Raji (cell line): ENCODE measurements around the gene ITGA2B.

Experiments used
- POLR2A ChIP-seq: IDR thresholded peaks from 2 replicates; pipeline ENCODE4 v1.6.1; 2011; ENCODE audit warnings: low read depth, low read length, control low read depth; ENCODE audit not compliant: insufficient read depth

Gene ITGA2B

DNA sequence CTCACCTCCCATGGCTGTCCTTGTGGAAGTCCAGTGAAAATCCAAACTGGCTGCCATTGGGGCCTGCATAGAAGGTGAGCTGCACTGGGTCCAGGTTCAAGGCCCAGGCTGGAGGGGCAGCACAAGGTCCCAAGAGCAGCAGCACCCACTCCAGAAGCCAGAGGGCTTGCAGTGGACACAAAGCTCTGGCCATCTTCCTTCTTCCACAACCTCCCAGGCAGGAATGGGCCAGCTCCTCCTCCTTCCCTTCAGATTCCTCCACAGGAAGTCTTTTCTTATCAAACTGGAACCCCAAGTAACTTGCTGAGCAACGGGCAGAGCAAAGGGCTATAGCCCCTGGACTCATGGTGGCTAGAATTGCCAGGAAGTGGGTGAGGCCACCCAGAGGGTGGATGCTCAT, at the start of gene ITGA2B:
Gene ITGA2B, minus strand, starts transcription at position 369 of the 400 bp plus-strand sequence. Its CDS starts 176 bp downstream, at position 193.
- no peak for TF ChIP-seq POLR2A

DNA sequence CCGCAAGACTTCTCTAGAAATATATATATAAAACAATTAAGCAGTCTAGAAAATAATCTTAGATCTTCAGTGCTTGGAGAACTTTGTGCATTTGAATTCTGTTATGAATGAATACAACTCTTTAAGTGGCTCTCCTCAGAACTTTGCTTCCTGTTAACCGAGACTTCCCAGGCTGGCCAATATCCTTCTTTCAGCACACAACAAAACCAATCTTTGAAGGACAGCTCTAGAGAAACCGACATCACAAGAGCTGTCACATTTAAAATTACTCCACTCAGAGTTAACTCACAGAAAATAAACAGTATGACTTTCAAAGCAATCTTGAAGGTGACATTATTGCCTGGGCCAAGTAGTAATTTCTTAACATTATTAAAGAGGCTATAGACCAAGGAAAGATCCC, 49.7 kb upstream of the ITGA2B start:
- no peak for TF ChIP-seq POLR2A

- no peak for TF ChIP-seq POLR2A
These were observed 49.2 kb upstream of the ITGA2B start for GRCh38 chr17:44438636-44439035.

GRCh38 chr17:44436336-44436735, 46.9 kb upstream of the ITGA2B start:
- TF ChIP-seq POLR2A = no peak

DNA sequence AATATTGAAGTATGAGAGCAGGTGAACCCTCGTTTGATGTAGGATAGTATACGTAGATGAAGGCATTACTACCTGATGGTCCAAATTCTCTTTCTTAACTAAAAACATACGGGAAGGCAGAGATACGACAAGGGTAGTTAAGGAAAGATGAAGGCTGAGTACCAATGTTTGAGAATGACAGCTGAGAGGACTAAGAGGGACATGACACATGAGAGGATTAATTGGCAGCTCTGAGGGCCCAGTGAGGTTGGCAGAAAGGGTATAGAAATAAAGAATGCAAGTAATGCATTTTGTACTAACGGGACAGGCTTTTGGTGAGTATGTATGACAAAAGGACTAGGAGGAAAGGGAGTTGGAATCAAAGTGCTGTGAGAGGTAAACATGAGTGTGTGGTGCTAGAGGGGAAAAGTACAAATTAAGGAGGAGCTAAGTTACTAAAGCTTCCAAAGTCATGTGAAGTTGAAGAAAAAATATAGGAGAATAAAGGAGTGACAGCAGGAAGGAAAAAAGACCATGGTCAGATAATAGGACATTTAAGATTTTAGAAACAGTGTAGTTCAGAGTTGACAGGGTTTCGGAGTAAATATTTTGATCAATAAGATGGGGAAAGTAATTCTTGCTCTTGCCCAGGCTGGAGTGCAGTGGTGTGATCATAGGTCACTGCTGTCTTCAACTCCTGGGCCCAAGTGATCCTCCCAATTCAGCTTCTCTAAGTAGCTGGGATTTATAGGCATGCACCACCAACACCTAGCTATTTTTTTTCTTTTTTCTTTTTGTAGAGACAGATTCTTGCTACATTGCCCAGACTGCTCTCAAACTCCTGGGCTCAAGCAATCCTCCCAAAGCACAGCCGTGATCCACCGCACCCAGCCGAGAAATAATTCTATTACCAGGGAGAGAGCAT, 43.1 kb upstream of the ITGA2B start:
- no peak for TF ChIP-seq POLR2A

DNA sequence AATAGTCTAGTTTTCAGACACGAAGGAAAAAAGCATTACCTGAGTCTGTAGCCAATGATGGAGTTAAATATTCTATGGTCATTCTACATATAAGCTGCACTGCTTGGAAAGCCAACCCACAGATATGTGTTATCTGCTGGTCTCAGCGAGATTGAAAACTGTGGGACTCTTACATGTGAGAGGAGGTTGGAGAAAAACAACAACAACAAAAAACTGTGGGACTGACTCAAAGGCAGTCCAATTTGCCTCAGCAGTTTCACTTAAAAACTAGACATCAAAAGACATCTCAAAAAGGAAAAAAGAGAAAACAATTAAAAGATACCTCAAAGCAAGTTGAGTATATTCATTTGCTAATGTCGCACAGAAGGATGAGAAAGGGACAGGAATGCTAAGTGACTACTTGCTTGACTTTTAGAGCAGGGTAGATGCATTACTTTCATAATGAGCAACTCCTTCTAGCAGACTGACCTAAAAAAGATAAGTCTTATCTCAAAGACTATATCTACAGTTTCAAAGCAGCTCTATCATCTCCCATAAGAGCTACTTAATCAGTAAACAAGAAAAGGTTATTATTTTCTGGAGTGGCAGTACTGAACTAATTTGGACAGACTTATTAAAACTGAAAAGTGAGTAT, 35.5 kb upstream of the ITGA2B start:
- TF ChIP-seq POLR2A = no peak

GRCh38 chr17:44417553-44417952, 28.1 kb upstream of the ITGA2B start:
- TF ChIP-seq POLR2A = no peak

DNA sequence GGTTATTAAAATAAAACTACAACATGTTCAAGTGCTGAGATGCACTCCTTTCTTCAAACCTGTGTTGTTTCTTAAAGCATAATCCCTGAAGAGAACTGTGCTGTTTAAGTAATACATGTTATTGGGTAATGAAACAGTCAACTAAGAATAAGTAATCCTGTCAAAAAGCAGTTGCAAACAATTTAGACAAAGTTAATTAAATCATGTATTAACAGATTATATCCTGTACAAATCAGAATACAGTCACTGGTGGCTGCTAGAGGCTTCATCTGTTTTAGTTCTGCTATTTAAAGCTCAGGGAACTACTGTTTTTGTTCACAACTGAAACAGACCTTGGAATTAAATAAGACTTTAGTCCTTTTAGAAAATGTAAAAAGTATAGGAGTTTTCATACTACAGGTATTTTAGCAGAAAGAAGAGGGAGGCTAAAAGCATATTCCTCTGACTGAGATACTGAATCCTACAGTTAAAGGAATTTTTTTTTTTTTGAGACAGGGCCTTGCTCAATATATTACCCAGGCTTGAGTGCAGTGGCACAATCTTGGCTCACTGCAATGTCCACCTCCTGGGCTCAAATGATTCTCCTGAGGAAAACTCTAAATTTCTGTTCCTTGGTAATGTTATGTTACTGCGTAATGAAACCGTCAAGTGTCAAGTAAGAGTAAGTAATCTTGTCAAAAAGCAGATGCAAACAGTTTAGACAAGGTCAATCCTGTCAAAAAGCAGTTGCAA, 27.3 kb upstream of the ITGA2B start:
- TF ChIP-seq POLR2A = no peak

DNA sequence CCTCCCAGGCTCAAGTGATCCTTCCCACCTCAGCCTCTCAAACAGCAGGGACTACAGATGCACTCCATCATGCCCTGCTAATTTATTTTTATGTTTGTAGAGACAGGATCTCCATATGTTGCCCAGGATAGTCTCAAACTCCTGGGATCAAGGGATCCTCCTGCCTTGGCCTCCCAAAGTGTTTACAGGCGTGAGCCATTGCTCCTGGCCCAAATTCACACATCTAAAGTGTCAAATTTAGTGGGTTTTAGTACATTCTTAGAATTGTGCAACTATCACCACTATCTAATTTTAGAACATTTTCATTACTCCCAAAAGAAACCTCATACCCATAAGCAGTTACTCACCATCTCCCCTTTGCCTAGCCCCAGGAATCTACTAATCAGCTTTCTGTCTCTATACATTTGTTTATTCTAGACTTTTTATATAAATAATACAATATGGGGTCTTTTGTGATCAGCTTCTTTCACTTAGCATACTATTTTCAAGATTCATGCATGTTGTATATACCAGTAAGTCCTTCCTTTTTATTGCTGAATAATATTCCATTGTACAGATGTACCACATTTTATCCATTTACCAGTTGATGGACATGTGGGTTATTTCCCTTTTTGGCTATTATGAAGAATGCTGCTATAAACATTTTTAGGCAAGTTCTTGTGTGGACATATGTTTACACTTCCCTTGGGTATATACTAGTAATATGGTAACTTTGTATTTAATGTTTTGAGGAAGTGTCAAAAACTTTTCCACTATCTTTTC, 25.1 kb upstream of the ITGA2B start:
- TF ChIP-seq POLR2A = no peak

DNA sequence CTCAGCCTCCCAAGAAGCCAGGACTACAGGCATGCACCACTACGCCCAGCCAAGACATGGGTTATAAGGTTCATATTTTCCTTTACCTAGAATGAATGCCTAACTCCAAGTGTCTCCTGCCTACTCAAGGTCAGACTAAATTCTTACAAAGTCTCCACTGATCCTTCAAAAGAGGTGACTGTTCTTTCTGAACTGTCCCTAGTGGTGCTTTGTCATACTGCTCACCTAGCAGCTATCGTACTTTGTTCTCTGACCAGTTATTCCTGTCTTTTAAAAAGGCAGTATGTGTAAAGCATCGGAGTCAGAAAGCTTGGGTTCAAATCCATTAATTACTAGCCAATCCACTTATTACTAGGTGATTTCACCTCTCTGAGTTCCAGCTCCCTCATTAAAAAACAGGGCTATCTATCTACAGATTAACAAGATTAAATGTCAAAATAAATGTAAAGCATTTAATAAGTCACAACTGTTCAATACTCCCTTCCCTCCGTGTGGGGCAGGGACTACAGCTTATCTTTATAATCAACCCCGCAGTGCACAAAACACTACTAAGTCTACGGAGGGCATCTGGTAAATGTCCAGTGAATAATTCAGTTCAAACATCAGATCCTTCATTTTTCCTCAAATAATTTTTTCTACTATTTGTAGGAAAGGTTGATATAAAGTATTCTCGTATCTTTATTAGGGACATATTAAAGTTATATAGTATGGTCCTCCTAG, 20.0 kb upstream of the ITGA2B start:
- TF ChIP-seq POLR2A = no peak

GRCh38 chr17:44408786-44409185, 19.3 kb upstream of the ITGA2B start:
- TF ChIP-seq POLR2A = no peak

DNA sequence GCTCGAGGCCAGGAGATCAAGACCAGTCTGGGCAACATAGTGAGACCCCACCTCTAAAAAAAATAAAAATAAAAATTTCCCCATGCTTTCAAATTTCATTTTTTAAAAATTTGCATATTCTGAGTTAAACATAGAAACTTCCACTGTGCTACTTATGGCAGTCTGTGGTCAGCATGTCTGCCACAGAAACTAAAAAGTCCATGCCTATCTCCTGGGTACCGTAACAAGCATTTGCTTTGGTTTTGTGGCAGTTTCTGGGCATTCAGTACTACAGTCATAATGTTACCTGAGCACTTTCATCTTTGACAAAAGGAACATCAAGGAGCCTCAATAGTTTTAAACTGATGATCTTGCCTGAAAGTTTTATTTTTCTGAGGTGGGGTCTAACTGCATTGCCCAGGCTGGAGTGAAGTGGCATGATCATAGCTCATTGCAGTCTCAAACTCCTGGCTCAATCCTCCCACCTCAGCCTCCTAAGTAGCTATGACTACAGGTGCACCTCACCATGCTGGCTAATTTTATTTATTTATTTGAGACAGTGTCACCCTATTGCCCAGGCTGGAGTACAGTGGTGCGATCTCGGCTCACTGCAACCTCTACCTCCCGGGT, 13.2 kb upstream of the ITGA2B start:
- no peak for TF ChIP-seq POLR2A

DNA sequence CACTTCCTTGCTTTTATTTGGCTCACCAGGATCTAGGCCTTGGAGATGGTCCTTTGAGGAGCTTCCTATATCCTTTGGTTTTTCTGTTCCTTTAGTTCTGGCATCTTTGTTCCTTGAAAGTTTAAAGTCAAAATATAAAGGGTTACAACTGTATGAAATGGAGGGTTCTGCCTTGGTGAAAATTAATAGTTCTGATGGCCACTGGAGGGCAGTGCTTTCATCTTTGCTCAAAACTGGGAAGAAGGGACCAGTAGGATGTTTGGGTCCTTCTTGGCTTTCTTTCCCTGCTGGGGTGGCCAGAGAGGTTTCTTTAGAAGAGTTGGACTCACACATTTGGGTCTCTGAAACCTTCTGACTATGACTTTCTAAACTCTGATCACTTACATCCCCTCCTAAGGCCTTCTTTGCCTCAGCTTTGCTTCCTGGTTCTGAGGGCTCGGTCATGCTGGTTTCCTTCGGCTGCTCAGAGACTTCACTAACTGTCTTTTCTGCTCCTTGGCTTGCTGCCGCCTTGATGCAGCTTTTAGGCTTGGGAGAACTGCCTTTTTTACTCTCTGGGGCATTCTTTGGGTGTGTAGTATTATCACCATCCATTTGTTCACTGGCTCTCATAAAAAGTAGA, 10.9 kb upstream of the ITGA2B start:
- no peak for TF ChIP-seq POLR2A
